Suprapubic skin (tissue), 4 donors: ENCODE results near the gene CDC45.

ENCODE experiments used
- CTCF ChIP-seq, 2 donors: fragments of 200-600 bp in 1 of 2; fragments of 450-650 bp in 1 of 2; sonication (generic) in 1 of 2; IDR thresholded peaks; one replicate each; pipeline ENCODE4 v1.5.1; 2016 to 2019; ENCODE audit warnings: antibody characterized with exemption in 2 of 2, mild to moderate bottlenecking in 1 of 2, moderate library complexity in 1 of 2
- EP300 ChIP-seq: sonication (generic); formaldehyde crosslinking; IDR thresholded peaks from one replicate; pipeline ENCODE4 v1.6.1; 2017; ENCODE audit warnings: antibody characterized with exemption
- POLR2A ChIP-seq, 2 donors: fragments of 450-650 bp; IDR thresholded peaks; one replicate each; pipeline ENCODE4 v1.6.1; 2017; ENCODE audit warnings: antibody characterized with exemption in 2 of 2, mild to moderate bottlenecking in 2 of 2, moderate library complexity in 2 of 2
- POLR2AphosphoS5 ChIP-seq, 3 donors: sonication (generic); formaldehyde crosslinking; IDR thresholded peaks; one replicate each; pipeline ENCODE4 v1.6.1; 2017; ENCODE audit warnings: antibody characterized with exemption in 3 of 3

- TF ChIP-seq POLR2AphosphoS5 (IDR thresholded peaks at IDR 0.05) (no peak), CTCF (IDR thresholded peaks at IDR 0.05) (no peak), EP300 (no peak), POLR2A (IDR thresholded peaks at IDR 0.05) (no peak)
Measured at GRCh38 chr22:19454156-19454555, 25.6 kb upstream of the CDC45 start.
